Measurements from ENCODE around the gene FREY1. TPM values are rescaled to one million over a fixed set of nuclear protein-coding genes. Genes with fewer than 3 reads are reported as not detected.

Gene FREY1
- total RNA-seq, 1 donor from 2014 or later = 1.1 TPM

GRCh38 chr11:45921561-45922424 is 14.7 kb upstream of the FREY1 start:
- H3K36me3 Mint-ChIP-seq (ENCODE audit: low read depth, unreplicated experiment) = no peaks in the 10 kb centered on the region
- TF ChIP-seq CTCF (IDR thresholded peaks at IDR 0.05; ENCODE audit: unreplicated experiment) = no peak
- H3K4me1 Mint-ChIP-seq (ENCODE audit: unreplicated experiment) = peaks cover 25% of the 10 kb centered on the region
- no peak overlapping the region for H3K27ac Mint-ChIP-seq (ENCODE audit: unreplicated experiment)
- H3K4me3 Mint-ChIP-seq (ENCODE audit: unreplicated experiment) = peak overlapping the region; percentile 44
- no peaks in the 10 kb centered on the region for H3K9me3 Mint-ChIP-seq (ENCODE audit: unreplicated experiment)
- DNase-seq (ENCODE audit: low spot score) = no peak
- H3K27me3 Mint-ChIP-seq (ENCODE audit: unreplicated experiment) = peaks cover 33% of the 10 kb centered on the region

GRCh38 chr11:45920531-45921477 is 13.7 kb upstream of the FREY1 start:
- H3K36me3 Mint-ChIP-seq (ENCODE audit: low read depth, unreplicated experiment) = no peaks in the 10 kb centered on the region
- peak overlapping the region; percentile 44 for H3K4me3 Mint-ChIP-seq (ENCODE audit: unreplicated experiment)
- no peak for DNase-seq (ENCODE audit: low spot score)
- TF ChIP-seq CTCF (IDR thresholded peaks at IDR 0.05; ENCODE audit: unreplicated experiment) = no peak
- peaks cover 28% of the 10 kb centered on the region for H3K4me1 Mint-ChIP-seq (ENCODE audit: unreplicated experiment)
- peaks cover 34% of the 10 kb centered on the region for H3K27me3 Mint-ChIP-seq (ENCODE audit: unreplicated experiment)
- no peaks in the 10 kb centered on the region for H3K9me3 Mint-ChIP-seq (ENCODE audit: unreplicated experiment)
- no peak overlapping the region for H3K27ac Mint-ChIP-seq (ENCODE audit: unreplicated experiment)

- no peaks in the 10 kb centered on the region for H3K9me3 Mint-ChIP-seq (ENCODE audit: unreplicated experiment)
- H3K4me3 Mint-ChIP-seq (ENCODE audit: unreplicated experiment) = no peak overlapping the region
- H3K27ac Mint-ChIP-seq (ENCODE audit: unreplicated experiment) = no peak overlapping the region
- TF ChIP-seq CTCF (IDR thresholded peaks at IDR 0.05; ENCODE audit: unreplicated experiment) = no peak
- H3K36me3 Mint-ChIP-seq (ENCODE audit: low read depth, unreplicated experiment) = no peaks in the 10 kb centered on the region
- peaks cover 28% of the 10 kb centered on the region for H3K4me1 Mint-ChIP-seq (ENCODE audit: unreplicated experiment)
- H3K27me3 Mint-ChIP-seq (ENCODE audit: unreplicated experiment) = peaks cover 34% of the 10 kb centered on the region
- no peak for DNase-seq (ENCODE audit: low spot score)
Observed at GRCh38 chr11:45919806-45920530, 12.9 kb upstream of the FREY1 start.

GRCh38 chr11:45918962-45919675 is 12.0 kb upstream of the FREY1 start:
- Mint-ChIP-seq H3K4me3 (ENCODE audit: unreplicated experiment) (peak overlapping the region; percentile 95), H3K4me1 (ENCODE audit: unreplicated experiment) (peaks cover 25% of the 10 kb centered on the region), H3K9me3 (ENCODE audit: unreplicated experiment) (no peaks in the 10 kb centered on the region), H3K36me3 (ENCODE audit: low read depth, unreplicated experiment) (no peaks in the 10 kb centered on the region), H3K27me3 (ENCODE audit: unreplicated experiment) (peaks cover 33% of the 10 kb centered on the region), H3K27ac (ENCODE audit: unreplicated experiment) (no peak overlapping the region)
- DNase-seq (ENCODE audit: low spot score) = no peak
- TF ChIP-seq CTCF (IDR thresholded peaks at IDR 0.05; ENCODE audit: unreplicated experiment) = no peak

All from endothelial cell (in vitro differentiated cells).